SW480 (cell line): ENCODE data around the gene ELOF1.
"Not testable (repeated sequence)": the region's sequence is repeated elsewhere in the genome, so short reads cannot be mapped to it uniquely, and the experiment has no call there.

ENCODE experiments used
- DNase-seq: peaks from one replicate; pipeline ENCODE4 v3.0.0-alpha.2; 2016; ENCODE audit warnings: low spot score

ELOF1 gene

GRCh38 chr19:11558881-11559828 is at the start of gene ELOF1:
ELOF1 (minus strand) TSS chr19:11559230; CDS start chr19:11554347, 4,883 bp downstream.
- peak; percentile 97 for DNase-seq

DNA sequence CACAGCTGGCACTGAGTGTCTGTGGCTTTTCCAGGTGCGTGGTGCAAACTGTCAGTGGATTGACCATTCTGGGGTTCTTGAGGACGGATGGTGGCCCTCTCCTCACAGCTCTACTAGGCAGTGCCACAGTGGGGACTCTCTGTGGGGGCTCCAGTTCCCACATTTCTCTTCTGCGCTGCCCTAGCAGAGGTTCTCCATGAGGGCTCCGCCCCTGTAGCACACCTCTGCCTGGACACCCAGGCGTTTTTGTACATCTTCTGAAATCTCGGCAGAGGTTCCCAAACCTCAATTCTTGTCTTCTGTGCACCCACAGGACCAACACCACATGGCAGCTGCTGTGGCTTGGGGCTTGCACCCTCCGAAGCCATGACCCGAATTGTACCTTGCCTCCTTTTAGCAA is 47.5 kb upstream of the ELOF1 start:
- DNase-seq: no peak

DNA sequence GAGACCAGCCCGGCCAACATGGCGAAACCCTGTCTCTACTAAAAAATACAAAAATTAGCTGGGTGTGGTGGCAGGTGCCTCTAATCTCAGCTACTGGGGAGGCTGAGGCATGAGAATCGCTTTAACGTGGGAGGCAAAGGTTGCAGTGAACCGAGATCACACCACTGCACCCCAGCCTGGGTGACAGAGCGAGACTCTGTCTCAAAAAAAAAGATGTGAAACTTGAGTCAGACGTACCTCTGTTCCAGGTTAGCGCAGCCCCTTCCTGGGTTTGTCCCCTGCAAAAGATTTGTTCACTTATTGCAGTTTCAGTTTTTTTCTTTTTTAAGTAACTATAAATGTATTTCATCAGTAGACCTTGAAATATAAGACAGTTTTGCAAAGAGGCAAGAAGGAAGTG is 40.7 kb upstream of the ELOF1 start:
- not testable (repeated sequence) for DNase-seq

DNA sequence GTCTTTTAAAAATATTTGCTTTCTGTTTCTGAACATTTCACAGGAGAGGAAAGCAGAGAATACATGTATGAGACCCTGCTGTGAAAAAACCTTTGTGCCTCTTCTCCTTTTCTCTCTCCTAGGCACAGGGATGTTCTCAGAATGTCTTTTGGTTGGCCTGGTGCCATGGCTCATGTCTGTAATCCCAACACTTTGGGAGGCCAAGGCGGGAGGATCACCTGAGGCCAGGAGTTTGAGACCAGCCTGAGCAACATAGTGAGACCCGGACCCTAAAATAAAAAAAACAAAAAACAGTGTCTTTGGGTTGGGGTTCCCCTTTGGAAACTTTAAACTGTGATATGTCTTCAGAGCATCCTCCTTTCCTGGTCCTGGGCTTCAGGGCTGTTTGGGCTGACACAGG is 39.7 kb upstream of the ELOF1 start:
- DNase-seq: no peak

DNA sequence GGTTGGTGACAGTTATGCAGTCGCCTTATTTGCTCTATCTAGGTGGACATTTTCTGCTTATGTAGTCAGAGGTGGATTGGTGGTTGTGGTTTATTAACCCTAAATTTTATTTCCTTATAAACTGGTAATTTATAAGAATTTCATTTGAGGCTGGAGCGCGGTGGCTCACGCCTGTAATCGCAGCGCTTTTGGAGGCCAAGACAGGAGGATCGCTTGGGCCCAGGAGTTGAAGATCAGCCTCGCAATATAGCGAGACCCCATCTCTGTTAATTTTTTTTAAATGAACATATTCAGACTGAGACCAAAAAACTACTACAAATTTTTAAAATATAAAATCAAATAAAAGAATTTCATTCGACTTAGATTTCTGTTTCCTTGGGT is 39.1 kb upstream of the ELOF1 start:
- DNase-seq: no peak

DNA sequence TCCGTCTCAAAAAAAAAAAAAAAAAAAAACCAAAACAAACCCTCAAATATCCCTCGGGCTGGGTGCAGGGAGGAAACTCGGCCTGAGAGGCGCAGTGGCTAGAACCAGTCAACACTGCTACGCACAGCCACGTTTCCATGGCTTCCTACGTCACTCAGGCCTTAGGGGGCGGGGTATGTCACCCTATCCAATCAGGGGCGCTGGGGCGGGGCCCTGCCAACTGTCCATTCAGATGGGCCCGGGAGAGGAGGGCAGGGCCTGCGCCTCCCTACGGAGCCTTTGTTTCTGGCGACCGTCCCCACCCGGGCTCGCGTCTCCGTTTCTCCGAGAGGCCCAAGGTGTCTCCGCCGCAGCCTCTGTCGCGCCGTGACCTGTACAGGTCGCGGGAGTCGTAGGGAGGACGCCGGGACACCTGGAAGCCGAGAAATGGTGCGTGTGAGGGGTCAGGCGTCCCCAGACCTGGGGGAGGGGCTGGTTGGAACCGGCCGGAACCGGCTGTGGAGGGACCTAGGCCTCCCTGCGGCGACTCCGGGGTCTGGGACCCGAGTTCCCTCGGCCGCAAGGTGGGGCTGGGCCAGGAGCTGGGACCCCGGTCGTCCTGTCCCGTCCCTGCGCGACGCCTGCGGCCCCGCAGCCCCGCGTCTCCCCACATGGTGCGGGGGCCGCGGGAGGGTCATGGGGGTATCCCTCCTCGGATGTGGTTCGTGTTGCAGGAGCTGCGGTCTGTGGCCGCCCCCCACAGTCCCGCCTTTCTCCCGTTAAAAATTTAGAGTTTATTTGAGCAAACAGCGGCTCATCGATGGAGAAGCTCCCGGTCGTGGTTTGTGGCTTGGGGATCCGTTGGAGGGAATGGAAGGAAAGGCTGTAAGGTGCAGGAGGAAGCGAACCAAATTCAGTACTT is 38.4 kb upstream of the ELOF1 start, which contains the start of gene ZNF627:
TSS of gene ZNF627 (plus strand) at position 282 of the 901 bp plus-strand sequence. CDS start at position 427, 145 bp downstream.
- DNase-seq: peak; percentile 98

GRCh38 chr19:11596156-11596555 is 37.1 kb upstream of the ELOF1 start:
- DNase-seq: no peak

GRCh38 chr19:11594084-11594483 is 35.1 kb upstream of the ELOF1 start:
- no peak for DNase-seq

GRCh38 chr19:11587975-11588631 is 29.1 kb upstream of the ELOF1 start:
- no peak for DNase-seq

DNA sequence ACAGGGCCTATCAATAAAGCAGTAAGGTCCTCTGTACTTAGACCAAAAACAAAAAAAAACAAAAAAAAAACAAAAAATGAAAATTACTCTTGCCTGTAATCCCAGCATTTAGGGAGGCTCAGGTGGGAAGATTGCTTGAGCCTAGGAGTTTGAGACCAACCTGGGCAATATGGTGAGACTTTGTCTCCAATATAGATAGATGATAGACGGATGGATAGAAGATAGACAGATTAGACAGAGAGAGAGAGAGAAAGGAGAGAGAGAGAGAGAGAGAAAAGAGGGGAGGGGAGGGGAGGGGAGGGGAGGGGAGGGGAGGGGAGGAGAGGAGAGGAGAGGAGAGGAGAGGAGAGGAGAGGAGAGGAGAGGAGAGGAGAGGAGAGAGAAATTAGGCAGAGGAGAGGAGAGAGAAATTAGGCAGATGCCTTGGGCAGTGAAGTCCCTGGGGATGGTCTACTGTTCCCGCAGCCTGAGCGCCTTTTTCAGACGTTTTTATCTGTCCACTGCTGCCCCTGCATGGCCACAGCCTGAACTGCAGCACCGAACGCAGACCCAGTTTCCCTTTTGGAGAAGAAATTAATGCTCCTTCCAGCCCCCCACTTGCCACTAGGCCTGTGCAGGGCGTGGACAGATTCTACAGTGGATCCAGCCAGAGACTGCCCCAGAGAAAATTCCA is 28.4 kb upstream of the ELOF1 start:
- peak; percentile 74 for DNase-seq

DNA sequence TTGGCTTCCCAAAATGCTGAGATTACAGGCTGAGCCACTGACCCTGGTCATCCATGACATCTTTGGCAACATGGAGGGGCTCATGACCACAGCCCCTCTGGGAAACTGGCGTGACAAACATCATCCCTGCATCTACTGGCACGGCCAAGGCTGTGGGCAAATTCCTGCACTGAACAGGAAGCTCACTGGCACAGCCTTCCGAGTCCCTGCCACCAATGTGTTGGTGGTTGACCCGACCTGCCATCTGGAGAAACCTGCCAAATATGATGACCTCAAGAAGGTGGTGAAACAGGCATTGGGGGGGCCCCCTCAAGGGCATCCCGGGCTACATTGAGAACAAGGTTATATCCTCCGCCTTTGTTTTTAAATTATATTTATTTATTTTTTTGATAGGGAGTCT is 27.3 kb upstream of the ELOF1 start:
- no peak for DNase-seq

DNA sequence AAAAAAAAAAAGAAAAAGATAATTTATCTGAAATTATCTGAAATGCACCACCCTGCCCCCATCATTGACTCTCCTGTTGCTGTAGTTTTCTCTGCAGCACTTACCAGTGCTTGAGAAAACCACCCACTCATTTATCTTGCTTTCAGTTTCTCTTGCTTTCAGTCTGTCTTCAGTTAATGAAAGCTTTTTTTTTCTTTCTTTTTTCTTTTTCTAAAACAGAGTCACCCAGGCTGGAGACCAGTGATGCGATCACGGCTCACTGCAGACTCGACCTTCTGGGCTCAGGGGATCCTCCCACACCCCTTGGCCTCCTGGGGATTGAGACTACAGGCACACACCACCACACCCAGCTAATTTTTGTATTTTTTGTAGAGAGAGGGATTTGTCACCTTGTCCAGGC is 22.7 kb upstream of the ELOF1 start:
- no peak for DNase-seq

GRCh38 chr19:11580116-11580515 is 21.1 kb upstream of the ELOF1 start:
- DNase-seq: no peak

DNA sequence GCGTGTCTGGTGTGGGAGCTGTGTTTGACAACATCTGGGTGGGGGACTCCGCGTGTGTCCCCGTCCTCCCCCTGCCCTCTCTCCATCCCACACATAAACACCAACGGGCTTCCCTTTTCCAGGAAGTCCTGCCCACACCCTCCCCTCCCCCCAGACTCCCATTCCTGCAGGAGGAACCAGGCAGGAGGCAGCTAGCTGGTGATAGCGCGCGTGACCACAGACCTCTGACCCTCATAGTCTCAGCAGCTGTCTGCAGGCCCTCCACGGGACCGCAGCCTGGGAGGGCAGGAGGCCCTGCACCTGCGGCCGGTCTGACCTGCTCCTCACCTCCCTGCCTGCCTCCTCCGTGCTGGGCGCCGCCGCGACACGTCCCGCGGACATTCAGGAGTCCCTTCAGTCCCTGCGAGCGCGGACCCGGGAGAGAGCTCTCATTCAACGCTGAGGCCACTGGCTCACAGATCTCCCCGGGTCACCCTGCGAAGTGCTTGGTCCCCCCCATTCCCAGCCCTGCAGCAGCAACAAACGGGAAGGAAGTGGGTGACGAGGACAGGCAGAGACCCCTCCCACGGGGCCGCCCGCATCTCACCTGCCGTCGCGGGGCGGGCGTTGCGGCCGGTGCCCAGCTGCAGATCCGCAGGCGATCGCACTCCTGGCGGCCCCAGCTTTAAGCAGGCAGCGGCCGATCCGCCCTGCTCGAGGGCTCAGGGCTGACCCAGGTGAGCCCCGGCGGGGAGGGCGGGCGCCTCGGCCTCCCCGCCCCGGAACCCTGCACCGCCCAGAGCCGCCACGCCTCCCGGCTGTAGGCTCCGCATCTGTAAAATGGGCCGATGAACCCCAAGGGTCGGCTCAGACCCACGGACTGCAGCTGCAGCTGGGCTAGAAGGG is 19.5 kb upstream of the ELOF1 start:
- DNase-seq: no peak

GRCh38 chr19:11577451-11578257 is 18.6 kb upstream of the ELOF1 start, which contains the start of gene ACP5:
ACP5 (minus strand) TSS chr19:11577645; CDS start chr19:11577317, 328 bp downstream.
- DNase-seq: no peak

DNA sequence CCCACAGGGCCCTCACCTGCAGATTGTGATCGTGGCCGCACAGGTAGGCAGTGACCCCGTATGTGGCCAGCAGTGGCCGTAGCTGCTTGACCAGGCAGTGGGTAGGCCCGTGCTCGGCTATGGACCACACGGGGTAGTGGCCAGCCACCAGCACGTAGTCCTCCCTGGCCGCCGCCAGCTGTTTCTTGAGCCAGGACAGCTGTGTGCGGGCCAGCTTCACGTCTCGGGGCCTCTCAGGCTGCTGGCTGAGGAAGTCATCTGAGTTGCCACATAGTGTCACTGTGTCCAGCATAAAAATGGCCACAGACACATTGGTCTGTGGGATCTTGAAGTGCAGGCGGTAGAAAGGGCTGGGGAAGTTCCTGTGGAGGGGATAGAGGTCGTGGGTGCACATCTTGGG is 17.2 kb upstream of the ELOF1 start:
- no peak for DNase-seq

- no peak for DNase-seq
Observed at GRCh38 chr19:11574689-11575088, 15.7 kb upstream of the ELOF1 start.

- not testable (repeated sequence) for DNase-seq
Observed at GRCh38 chr19:11573763-11574162, 14.7 kb upstream of the ELOF1 start.

DNA sequence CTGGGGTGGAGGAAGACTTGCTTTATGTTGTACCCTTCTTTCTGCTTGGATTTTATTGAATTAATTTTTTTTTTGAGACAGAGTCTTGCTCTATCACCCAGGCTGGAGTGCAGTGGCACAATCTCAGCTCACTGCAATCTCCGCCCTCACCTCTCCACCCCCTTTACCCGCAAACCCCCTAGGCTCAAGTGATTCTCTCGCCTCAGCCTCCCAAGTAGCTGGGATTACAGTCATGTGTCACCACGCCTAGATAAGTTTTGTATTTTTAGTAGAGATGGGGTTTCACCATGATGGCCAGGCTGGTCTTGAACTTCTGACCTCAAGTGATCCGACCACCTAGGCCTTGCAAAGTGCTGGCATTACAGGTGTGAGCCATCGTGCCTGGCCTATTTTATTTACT is 14.3 kb upstream of the ELOF1 start:
- not testable (repeated sequence) for DNase-seq

DNA sequence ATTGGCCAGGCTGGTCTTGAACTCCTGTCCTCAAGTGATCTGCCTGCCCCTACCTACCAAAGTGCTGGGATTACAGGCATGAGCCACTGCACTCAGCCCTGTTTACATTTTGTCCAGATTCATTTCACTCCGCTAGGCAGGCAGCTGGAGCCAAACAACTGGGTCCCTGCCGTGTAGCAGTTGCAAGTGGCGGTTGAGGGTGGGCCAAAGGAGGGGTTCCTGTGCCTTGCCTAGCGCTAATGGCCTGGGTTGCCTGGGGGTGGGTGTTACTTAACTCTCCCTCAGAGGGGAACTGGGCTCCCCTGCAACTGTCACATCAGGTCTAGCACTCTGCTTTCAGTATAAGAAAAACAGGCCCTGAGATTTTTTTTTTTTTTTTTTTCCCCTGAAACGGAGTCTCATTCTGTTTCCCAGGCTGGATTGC is 11.0 kb upstream of the ELOF1 start:
- no peak for DNase-seq
